NCI-H2171 (cell line): ENCODE measurements around the gene PFDN1.

ENCODE experiments used
- DNase-seq: peaks from one replicate; lab custom pipeline; 2025; lab: John Stamatoyannopoulos, UW

PFDN1 gene

GRCh38 chr5:140259500-140259899, 43.4 kb downstream of the PFDN1 start:
- no peak for DNase-seq

GRCh38 chr5:140258873-140259272, 44.0 kb downstream of the PFDN1 start:
- DNase-seq, result no peak

- no peak for DNase-seq
Observed at GRCh38 chr5:140258016-140258415, 44.9 kb downstream of the PFDN1 start.

GRCh38 chr5:140256726-140257125, 46.2 kb downstream of the PFDN1 start:
- DNase-seq, result no peak

- no peak for DNase-seq
Observed at GRCh38 chr5:140255460-140256157, 47.3 kb downstream of the PFDN1 start.

- DNase-seq, result no peak
Observed at GRCh38 chr5:140253985-140254384, 48.9 kb downstream of the PFDN1 start.

- no peak for DNase-seq
Observed at GRCh38 chr5:140252470-140253126, 50.3 kb downstream of the PFDN1 start.

- no peak for DNase-seq
Observed at GRCh38 chr5:140251527-140251973, 51.4 kb downstream of the PFDN1 start.

GRCh38 chr5:140250386-140250785, 52.5 kb downstream of the PFDN1 start:
- no peak for DNase-seq

- no peak for DNase-seq
Observed at GRCh38 chr5:140249536-140249935, 53.4 kb downstream of the PFDN1 start.

- DNase-seq, result no peak
Observed at GRCh38 chr5:140248414-140248813, 54.5 kb downstream of the PFDN1 start.

- DNase-seq, result no peak
Observed at GRCh38 chr5:140246378-140247122, 56.4 kb downstream of the PFDN1 start.

GRCh38 chr5:140245926-140246325, 57.0 kb downstream of the PFDN1 start:
- DNase-seq, result no peak

- DNase-seq, result no peak
Observed at GRCh38 chr5:140245341-140245740, 57.6 kb downstream of the PFDN1 start.

- no peak for DNase-seq
Observed at GRCh38 chr5:140244525-140245025, 58.3 kb downstream of the PFDN1 start.

- DNase-seq, result no peak
Observed at GRCh38 chr5:140243706-140244250, 59.1 kb downstream of the PFDN1 start.

- DNase-seq, result no peak
Observed at GRCh38 chr5:140242890-140243585, 59.9 kb downstream of the PFDN1 start.

- no peak for DNase-seq
Observed at GRCh38 chr5:140242099-140242498, 60.8 kb downstream of the PFDN1 start.

- DNase-seq, result no peak
Observed at GRCh38 chr5:140240987-140241706, 61.8 kb downstream of the PFDN1 start.

- no peak for DNase-seq
Observed at GRCh38 chr5:140239939-140240700, 62.8 kb downstream of the PFDN1 start.
